HEK293T (cell line): ENCODE results near the gene SUPT3H.

Source experiments
- BHLHE40 ChIP-seq: fragments of 450-650 bp; IDR thresholded peaks from 2 replicates; pipeline ENCODE4 v1.6.1; 2016; ENCODE audit warnings: mild to moderate bottlenecking, moderate library complexity, borderline replicate concordance
- ELF4 ChIP-seq: fragments of 450-650 bp; IDR thresholded peaks from 2 replicates; pipeline ENCODE4 v1.6.1; 2017; ENCODE audit warnings: antibody characterized with exemption
- FOXA1 ChIP-seq: fragments of 450-650 bp; IDR thresholded peaks from 2 replicates; pipeline ENCODE4 v1.6.1; 2016; ENCODE audit warnings: mild to moderate bottlenecking
- FOXM1 ChIP-seq: fragments of 450-650 bp; IDR thresholded peaks from 2 replicates; pipeline ENCODE4 v1.6.1; 2017; ENCODE audit warnings: mild to moderate bottlenecking, borderline replicate concordance
- HDGF ChIP-seq: fragments of 450-650 bp; IDR thresholded peaks from 2 replicates; pipeline ENCODE4 v1.6.1; 2017; ENCODE audit warnings: antibody characterized with exemption, borderline replicate concordance
- NFRKB ChIP-seq: fragments of 450-650 bp; IDR thresholded peaks from 2 replicates; pipeline ENCODE4 v1.6.1; 2016; ENCODE audit warnings: mild to moderate bottlenecking, moderate library complexity
- SP1 ChIP-seq: fragments of 450-650 bp; IDR thresholded peaks from 2 replicates; pipeline ENCODE4 v1.6.1; 2017
- ZNF384 ChIP-seq: fragments of 450-650 bp; IDR thresholded peaks from 2 replicates; pipeline ENCODE4 v1.6.1; 2016

DNA sequence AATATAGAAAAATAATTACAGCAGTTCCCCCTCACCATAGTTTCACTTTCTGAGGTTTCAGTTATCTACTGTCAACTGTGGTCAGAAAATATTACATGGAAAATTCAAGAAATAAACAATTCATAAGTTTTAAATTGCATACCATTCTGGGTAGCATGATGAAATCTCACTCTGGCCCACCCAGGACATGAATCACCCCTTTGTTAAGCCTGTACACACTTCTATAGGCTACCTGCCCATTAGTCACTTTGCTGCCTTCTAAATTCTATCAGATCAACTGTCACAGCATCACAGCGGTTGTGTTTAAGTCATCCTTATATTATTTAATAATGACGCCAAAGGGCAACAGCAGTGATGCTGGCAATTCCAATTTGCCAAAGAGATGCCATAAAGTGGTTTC lies 189.9 kb downstream of the SUPT3H start:
- TF ChIP-seq FOXA1 = no peak
- TF ChIP-seq ZNF384 = no peak
- no peak for TF ChIP-seq HDGF
- no peak for TF ChIP-seq SP1
- TF ChIP-seq NFRKB = no peak
- TF ChIP-seq ELF4 = no peak
- TF ChIP-seq BHLHE40 = no peak
- TF ChIP-seq FOXM1 = no peak
